HS-27A (cell line): ENCODE data around the gene C1orf21.

ENCODE experiments used
- DNase-seq: peaks from one replicate; pipeline ENCODE4 v3.0.0-alpha.2; 2012; ENCODE audit warnings: low read depth, missing footprints

The C1orf21 gene

DNA sequence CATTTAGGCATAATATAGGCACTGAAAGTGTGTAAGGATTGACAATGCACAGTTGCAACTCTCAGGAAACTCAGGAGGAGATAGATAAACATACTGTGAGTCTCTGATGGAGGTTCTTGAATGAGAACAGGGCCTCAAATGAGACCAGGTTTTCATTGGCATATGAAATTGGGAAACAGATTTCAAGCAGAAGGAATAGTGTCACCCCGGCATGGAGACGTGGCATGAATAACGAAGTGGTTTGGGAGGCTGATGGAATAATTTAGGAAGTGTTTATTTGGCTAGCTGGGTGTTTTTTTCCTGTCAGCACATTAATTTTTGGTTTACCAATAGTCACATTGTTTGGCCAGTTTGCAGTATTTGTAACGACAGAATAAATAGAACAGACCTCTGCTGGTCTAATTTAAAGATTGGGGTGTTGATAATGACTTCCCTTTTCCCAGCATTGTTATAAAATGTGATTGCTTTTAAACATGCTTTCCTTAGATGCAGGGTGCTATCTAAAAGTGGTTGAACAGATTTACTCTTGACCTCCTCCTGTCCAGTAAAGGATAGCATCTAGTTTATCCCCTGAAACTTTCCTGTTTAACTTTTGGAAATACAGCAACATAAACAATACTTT is 132.0 kb downstream of the C1orf21 start:
- DNase-seq = no peak

- no peak for DNase-seq
Observed at GRCh38 chr1:184520336-184520735, 133.5 kb downstream of the C1orf21 start.

- DNase-seq = peak; percentile 1
Observed at GRCh38 chr1:184524248-184524647, 137.4 kb downstream of the C1orf21 start.

DNA sequence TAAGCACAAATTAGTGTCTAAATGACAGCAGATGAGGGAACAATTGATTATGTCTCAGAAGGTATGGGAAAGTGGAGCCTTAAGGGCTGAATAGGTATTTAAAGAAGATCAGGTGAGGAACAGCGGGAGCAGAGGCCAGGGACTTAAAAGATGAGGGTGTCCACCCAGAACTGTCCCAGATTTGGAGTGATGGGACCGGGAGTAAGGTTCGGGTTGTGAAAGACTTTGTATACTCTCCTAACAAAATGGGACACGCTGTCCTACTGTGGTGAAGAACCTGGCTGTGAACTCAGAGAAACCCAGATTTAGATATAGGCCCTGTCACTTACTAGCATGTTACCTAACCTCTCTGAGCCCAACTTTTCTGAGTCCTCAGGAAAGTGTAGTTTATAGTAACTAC is 140.6 kb downstream of the C1orf21 start:
- DNase-seq = no peak

DNA sequence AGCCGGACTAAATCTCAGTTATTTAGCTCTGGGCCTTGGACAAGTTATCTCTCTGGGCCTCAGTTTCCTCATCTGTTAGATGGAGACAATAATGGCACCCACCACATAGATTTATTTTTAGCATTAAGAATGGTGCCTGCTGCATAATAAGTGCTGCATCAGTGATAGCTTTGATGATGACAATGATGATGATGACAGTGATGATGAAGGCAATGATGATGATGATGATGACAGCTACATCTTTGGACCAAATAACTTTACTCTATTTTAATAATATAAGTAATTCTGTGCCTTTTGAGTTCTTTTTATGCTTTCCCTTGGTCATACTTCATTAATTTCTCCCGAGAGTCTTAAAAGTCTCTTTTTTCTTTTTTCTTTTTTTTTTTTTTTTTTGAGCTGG is 143.4 kb downstream of the C1orf21 start:
- no peak for DNase-seq

DNA sequence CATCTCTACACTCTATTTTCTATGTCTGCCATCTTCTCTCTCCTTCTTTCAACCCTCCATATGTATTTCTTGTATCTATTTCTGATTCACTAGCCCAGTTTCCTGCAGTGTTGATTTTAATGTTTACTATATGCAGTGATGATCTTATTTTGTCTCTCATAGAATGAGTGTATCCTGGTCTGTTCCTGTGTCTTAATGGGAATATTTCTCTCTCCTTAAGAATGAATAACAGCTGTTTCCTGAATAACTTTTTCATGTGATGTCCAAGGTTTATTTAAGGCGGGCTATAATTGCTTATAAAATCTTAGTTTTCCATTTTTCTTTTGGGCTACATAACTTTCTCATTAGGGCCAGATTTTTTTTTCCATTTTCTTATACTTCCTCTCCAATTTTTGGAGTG is 144.5 kb downstream of the C1orf21 start:
- no peak for DNase-seq

GRCh38 chr1:184532199-184532598 is 145.4 kb downstream of the C1orf21 start:
- no peak for DNase-seq

DNA sequence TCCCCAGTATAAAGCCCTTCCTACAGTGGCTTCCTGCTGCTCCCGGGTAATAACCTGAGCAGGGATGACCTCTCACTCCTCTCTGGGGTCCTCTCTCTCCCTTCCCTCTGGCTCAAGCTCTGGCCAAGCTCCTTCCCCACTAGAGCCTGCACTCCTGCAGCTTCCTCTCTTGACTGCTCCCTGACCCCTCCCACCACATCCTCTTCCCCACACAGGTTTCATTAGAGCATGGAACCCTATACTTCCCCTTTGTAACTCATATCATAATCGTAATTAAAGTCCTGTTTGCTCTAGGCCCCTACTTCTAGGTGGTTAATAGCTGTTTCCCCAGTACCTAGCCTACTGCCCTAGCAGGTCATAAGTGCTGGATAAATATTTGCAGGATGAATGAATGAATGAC is 146.2 kb downstream of the C1orf21 start:
- no peak for DNase-seq

- no peak for DNase-seq
Observed at GRCh38 chr1:184533915-184534314, 147.1 kb downstream of the C1orf21 start.

DNA sequence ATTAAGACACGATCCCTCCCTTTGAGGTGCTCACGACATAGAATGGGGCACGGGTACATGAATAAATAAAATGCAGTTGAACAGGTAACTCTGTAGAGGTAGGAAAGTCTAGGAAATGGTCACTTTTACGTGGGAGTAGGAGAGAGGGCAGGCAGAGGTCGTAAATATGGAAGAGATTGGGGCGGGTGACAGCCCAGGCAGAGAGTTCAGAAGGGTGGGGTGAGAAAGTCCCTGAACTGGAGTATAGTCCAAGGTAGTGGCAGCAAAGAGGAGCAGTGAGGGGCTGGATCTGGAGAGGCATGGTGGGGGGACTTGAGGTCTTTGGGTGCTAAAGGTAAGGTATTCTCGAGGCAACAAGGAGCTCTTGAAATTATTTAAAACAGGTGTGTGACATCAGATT is 147.9 kb downstream of the C1orf21 start:
- no peak for DNase-seq

- DNase-seq = no peak
Observed at GRCh38 chr1:184535191-184535970, 148.6 kb downstream of the C1orf21 start.

GRCh38 chr1:184536246-184536985 is 149.6 kb downstream of the C1orf21 start:
- DNase-seq = no peak

DNA sequence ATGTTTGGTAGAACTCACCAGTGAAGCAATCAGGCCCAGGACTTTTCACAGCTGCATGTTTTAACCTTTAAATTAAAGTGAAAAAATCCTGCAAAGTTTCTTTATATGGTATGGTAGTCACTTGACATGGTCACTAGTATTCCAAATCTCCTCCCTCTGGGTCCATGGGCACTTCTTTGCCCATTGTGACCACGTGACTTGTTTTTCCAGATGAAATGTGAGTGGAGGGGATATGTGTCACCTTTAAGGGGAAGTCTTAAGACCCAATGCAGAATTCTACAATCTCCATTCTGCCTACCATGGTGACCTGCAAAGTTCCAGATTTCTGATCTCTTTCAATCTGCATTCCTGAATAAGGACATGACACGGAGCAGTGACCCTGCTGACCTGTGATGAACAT is 152.8 kb downstream of the C1orf21 start:
- no peak for DNase-seq

DNA sequence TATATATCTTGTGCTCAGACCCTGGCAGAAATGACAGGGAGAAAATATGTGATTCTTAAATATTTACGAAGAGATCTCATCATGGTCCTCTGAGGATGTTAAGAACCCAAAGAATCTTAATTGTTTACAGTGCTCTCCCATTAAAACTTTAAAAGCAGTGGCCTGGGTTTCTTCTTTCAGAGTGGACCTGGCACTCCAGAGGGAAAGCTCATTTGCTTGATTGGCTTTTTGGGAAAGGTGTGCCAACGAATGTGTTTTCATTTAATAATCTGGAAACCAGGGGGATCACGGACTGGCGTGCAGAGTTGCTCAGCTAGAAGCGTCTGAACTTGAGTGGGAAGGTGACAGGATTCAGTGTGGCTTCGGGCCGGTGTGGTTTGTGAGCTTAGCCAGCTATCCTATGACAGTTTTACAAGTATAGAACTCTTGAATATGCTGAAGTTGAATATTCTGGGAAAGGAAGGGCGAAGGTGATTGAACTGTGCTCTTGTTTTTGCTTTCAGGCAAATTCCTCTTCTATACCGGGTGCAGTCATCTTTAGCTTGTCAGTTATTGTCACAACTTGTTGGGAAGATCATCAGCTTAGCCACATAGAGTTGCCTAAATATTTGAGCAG is 154.8 kb downstream of the C1orf21 start:
- DNase-seq = no peak

- DNase-seq = no peak
Observed at GRCh38 chr1:184542291-184542690, 155.5 kb downstream of the C1orf21 start.

- DNase-seq = no peak
Observed at GRCh38 chr1:184545601-184546000, 158.8 kb downstream of the C1orf21 start.

- no peak for DNase-seq
Observed at GRCh38 chr1:184552446-184552845, 165.6 kb downstream of the C1orf21 start.

DNA sequence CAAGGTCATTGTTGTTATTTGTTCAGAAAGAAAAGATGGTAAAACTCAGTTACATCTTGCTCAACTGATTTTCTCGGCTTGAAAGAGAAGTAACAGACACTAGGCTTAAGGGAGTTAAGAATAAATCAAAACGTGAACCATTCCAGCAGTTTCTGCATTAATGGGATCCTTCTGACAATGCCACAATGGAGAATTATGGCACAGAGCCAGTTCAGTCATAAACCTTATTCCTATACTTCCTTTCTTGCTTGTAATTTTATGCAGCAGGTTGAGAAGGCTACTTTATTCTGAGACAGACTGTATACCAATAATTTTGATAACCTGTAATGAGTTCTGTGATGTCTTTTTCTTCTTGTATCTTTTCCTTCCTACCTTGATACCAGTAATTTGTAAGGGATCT is 167.0 kb downstream of the C1orf21 start:
- DNase-seq = no peak

- no peak for DNase-seq
Observed at GRCh38 chr1:184555665-184556641, 169.1 kb downstream of the C1orf21 start.

- no peak for DNase-seq
Observed at GRCh38 chr1:184556665-184557064, 169.8 kb downstream of the C1orf21 start.
